H9 (cell line): ENCODE results near the gene CHCHD6. TPM values are rescaled to one million over a fixed set of nuclear protein-coding genes. Genes with fewer than 3 reads are reported as not detected.

Experiments used
- DNase-seq: peaks from one replicate; pipeline ENCODE4 v3.0.0-alpha.2; 2017
- H2AFZ ChIP-seq: one replicate; pipeline ENCODE4 v1.6.1; 2013; ENCODE audit warnings: mild to moderate bottlenecking, low read length, control low read depth, moderate library complexity
- H2AK5ac ChIP-seq: 2 replicates; pipeline ENCODE4 v1.6.1; 2013; ENCODE audit warnings: low read length, control low read depth, mixed read lengths; ENCODE audit not compliant: insufficient read length
- H2BK120ac ChIP-seq: one replicate; pipeline ENCODE4 v1.6.1; 2013; ENCODE audit warnings: low read depth, mild to moderate bottlenecking, low read length, control low read depth, inconsistent platforms; ENCODE audit not compliant: poor library complexity, severe bottlenecking
- H2BK12ac ChIP-seq: 2 replicates; pipeline ENCODE4 v1.6.1; 2013; ENCODE audit warnings: low read length, control low read depth, mixed read lengths, low read depth; ENCODE audit not compliant: insufficient read length
- H2BK15ac ChIP-seq: 2 replicates; pipeline ENCODE4 v1.6.1; 2013; ENCODE audit warnings: low read depth, low read length, control low read depth
- H2BK20ac ChIP-seq: one replicate; pipeline ENCODE4 v1.6.1; 2013; ENCODE audit warnings: low read depth, mild to moderate bottlenecking, low read length, control low read depth, inconsistent platforms; ENCODE audit not compliant: poor library complexity, severe bottlenecking
- H2BK5ac ChIP-seq: 2 replicates; pipeline ENCODE4 v1.6.1; 2013; ENCODE audit warnings: low read length, control low read depth, mixed read lengths; ENCODE audit not compliant: insufficient read length
- H3K14ac ChIP-seq: 2 replicates; pipeline ENCODE4 v1.6.1; 2013; ENCODE audit warnings: low read length, control low read depth; ENCODE audit not compliant: insufficient read depth
- H3K18ac ChIP-seq: 2 replicates; pipeline ENCODE4 v1.6.1; 2013; ENCODE audit warnings: low read depth, mild to moderate bottlenecking, mixed read lengths, low read length, control low read depth; ENCODE audit not compliant: insufficient read length
- H3K23ac ChIP-seq: 2 replicates; pipeline ENCODE4 v1.6.1; 2013; ENCODE audit warnings: low read length, control low read depth, mixed read lengths, low read depth; ENCODE audit not compliant: insufficient read length
- H3K23me2 ChIP-seq: 2 replicates; pipeline ENCODE4 v1.6.1; 2013; ENCODE audit warnings: low read depth, mild to moderate bottlenecking, mixed read lengths, low read length, control low read depth; ENCODE audit not compliant: insufficient read length, poor library complexity, severe bottlenecking
- H3K27ac ChIP-seq: 2 replicates; pipeline ENCODE4 v1.5.1; 2013; ENCODE audit warnings: low read length, control low read depth, mixed read lengths, low read depth; ENCODE audit not compliant: insufficient read length
- H3K27me3 ChIP-seq: 2 replicates; pipeline ENCODE4 v1.6.1; 2013; ENCODE audit warnings: low read length, control low read depth, inconsistent platforms; ENCODE audit not compliant: insufficient read depth
- H3K4ac ChIP-seq: 2 replicates; pipeline ENCODE4 v1.6.1; 2013; ENCODE audit warnings: low read depth, mild to moderate bottlenecking, control low read depth, inconsistent platforms, low read length, moderate library complexity
- H3K4me1 ChIP-seq: 2 replicates; pipeline ENCODE4 v1.6.1; 2013; ENCODE audit warnings: low read length, control low read depth, inconsistent platforms; ENCODE audit not compliant: insufficient read depth
- H3K4me2 ChIP-seq: 2 replicates; pipeline ENCODE4 v1.6.1; 2013; ENCODE audit warnings: low read length, control low read depth, mixed read lengths; ENCODE audit not compliant: insufficient read length, insufficient read depth
- H3K56ac ChIP-seq: 2 replicates; pipeline ENCODE4 v1.6.1; 2013; ENCODE audit warnings: low read depth, mild to moderate bottlenecking, mixed read lengths, low read length, control low read depth; ENCODE audit not compliant: insufficient read length
- H3K79me1 ChIP-seq: 2 replicates; pipeline ENCODE4 v1.6.1; 2013; ENCODE audit warnings: low read depth, mild to moderate bottlenecking, moderate library complexity, low read length, control low read depth, inconsistent platforms; ENCODE audit not compliant: insufficient read depth, poor library complexity, severe bottlenecking
- H3K79me2 ChIP-seq: 2 replicates; pipeline ENCODE4 v1.6.1; 2013; ENCODE audit warnings: low read length, control low read depth, inconsistent platforms; ENCODE audit not compliant: insufficient read depth
- H3K9ac ChIP-seq: 2 replicates; pipeline ENCODE4 v1.6.1; 2013; ENCODE audit warnings: low read length, control low read depth, mixed read lengths; ENCODE audit not compliant: insufficient read length; ENCODE audit errors: extremely low read depth
- H3K9me3 ChIP-seq: one replicate; pipeline ENCODE4 v1.6.1; 2013; ENCODE audit warnings: low read depth, low read length, inconsistent platforms; ENCODE audit not compliant: control insufficient read depth
- H3T11ph ChIP-seq: one replicate; pipeline ENCODE4 v1.6.1; 2013; ENCODE audit warnings: mild to moderate bottlenecking, low read length, control low read depth, inconsistent platforms
- H4K20me1 ChIP-seq: one replicate; pipeline ENCODE4 v1.6.1; 2013; ENCODE audit not compliant: control insufficient read depth, insufficient read length, insufficient read depth
- H4K5ac ChIP-seq: 2 replicates; pipeline ENCODE4 v1.6.1; 2013; ENCODE audit warnings: low read depth, mild to moderate bottlenecking, mixed read lengths, low read length, control low read depth; ENCODE audit not compliant: insufficient read length
- H4K8ac ChIP-seq: replicated peaks from 2 replicates; pipeline ENCODE4 v1.6.1; 2013; ENCODE audit warnings: low read length, control low read depth, mixed read lengths, low read depth; ENCODE audit not compliant: insufficient read length
- H4K91ac ChIP-seq: 2 replicates; pipeline ENCODE4 v1.6.1; 2013; ENCODE audit warnings: low read depth, mild to moderate bottlenecking, moderate library complexity, mixed read lengths, low read length, control low read depth; ENCODE audit not compliant: insufficient read length
- H3K27ac Mint-ChIP-seq, 3 experiments: 2 replicates in 2 of 3; 3 replicates in 1 of 3; pipeline ENCODE4 v1.8.0; 2020 to 2021; ENCODE audit warnings: mixed read lengths in 3 of 3, mild to moderate bottlenecking in 1 of 3, moderate library complexity in 1 of 3
- H3K27me3 Mint-ChIP-seq: 2 replicates; pipeline ENCODE4 v1.8.0; 2021; ENCODE audit warnings: low read depth, mild to moderate bottlenecking, moderate library complexity, mixed read lengths
- H3K36me3 Mint-ChIP-seq, 3 experiments: 2 replicates in 2 of 3; 3 replicates in 1 of 3; pipeline ENCODE4 v1.8.0; 2020 to 2021; ENCODE audit warnings: low read depth in 3 of 3, mixed read lengths in 3 of 3; ENCODE audit not compliant: insufficient read depth in 1 of 3
- H3K4me1 Mint-ChIP-seq, 2 experiments: 2 replicates each; pipeline ENCODE4 v1.8.0; 2020; ENCODE audit warnings: mixed read lengths in 2 of 2
- H3K4me3 Mint-ChIP-seq, 2 experiments: 2 replicates in 1 of 2; 3 replicates in 1 of 2; pipeline ENCODE4 v1.8.0; 2020 to 2021; ENCODE audit warnings: mild to moderate bottlenecking in 2 of 2, mixed read lengths in 2 of 2, moderate library complexity in 1 of 2
- H3K9me3 Mint-ChIP-seq, 2 experiments: 2 replicates in 1 of 2; 3 replicates in 1 of 2; pipeline ENCODE4 v1.8.0; 2020; ENCODE audit warnings: mild to moderate bottlenecking in 2 of 2, mixed read lengths in 2 of 2, moderate library complexity in 1 of 2
- CTCF ChIP-seq: fragments of 200-600 bp; sonication (generic); conservative IDR thresholded peaks from 3 replicates; pipeline ENCODE4 v1.8.0; 2021; ENCODE audit warnings: antibody characterized with exemption, mild to moderate bottlenecking
- WGBS: extraction: QIAGEN DNeasy Blood & Tissue Kit; methylation state at CpG from one replicate; pipeline ENCODE4 v1.1.7; 2013; ENCODE audit warnings: missing lambda C conversion rate, low lambda C conversion rate, mixed read lengths; ENCODE audit not compliant: insufficient read length; ENCODE audit errors: extremely low coverage; 5-methylcytosine and 5-hydroxymethylcytosine counted together
- total RNA-seq: library from RNA; stranded (reverse); gene quantifications from 2 replicates; pipeline ENCODE4 v1.2.1, GENCODE V29; 2021

CHCHD6 gene
- total RNA-seq, 1 experiment from 2014 or later = 34.2 TPM

- no peak overlapping the region for H3K14ac ChIP-seq
- H3K18ac ChIP-seq = no peak overlapping the region
- H3K56ac ChIP-seq = no peak overlapping the region
- H2BK15ac ChIP-seq = no peak overlapping the region
- H3K36me3 Mint-ChIP-seq = peaks cover 0 to 8% (median 7%) of the 10 kb centered on the region in 3 experiments; a peak in 4 of 7 replicates
- H4K91ac ChIP-seq = no peak overlapping the region
- H3K4me2 ChIP-seq = no peak overlapping the region
- no peak overlapping the region for H2BK120ac ChIP-seq
- H3K27me3 Mint-ChIP-seq = no peaks in the 10 kb centered on the region
- H3K9me3 Mint-ChIP-seq = no peaks in the 10 kb centered on the region
- H3K27me3 ChIP-seq = no peaks in the 10 kb centered on the region
- no peak overlapping the region for H2BK20ac ChIP-seq
- H3T11ph ChIP-seq = no peak overlapping the region
- H3K4ac ChIP-seq = no peak overlapping the region
- H2AFZ ChIP-seq = no peak overlapping the region
- H3K79me1 ChIP-seq = no peaks in the 10 kb centered on the region
- no peak overlapping the region for H2BK12ac ChIP-seq
- H4K20me1 ChIP-seq = no peaks in the 10 kb centered on the region
- no peak overlapping the region for H4K8ac ChIP-seq
- H3K9me3 ChIP-seq = no peaks in the 10 kb centered on the region
- no peak overlapping the region for H3K27ac ChIP-seq
- no peak for TF ChIP-seq CTCF
- whole genome bisulfite sequencing = no CpG with 5 or more reads among the region's 8 CpGs
- no peak overlapping the region for H3K23ac ChIP-seq
- no peak overlapping the region for H2BK5ac ChIP-seq
- H3K4me1 Mint-ChIP-seq = peaks cover 34 to 39% of the 10 kb centered on the region in 2 experiments
- H3K79me2 ChIP-seq = peaks cover 1% of the 10 kb centered on the region; the same call in 1 of the 2 replicates
- H3K23me2 ChIP-seq = no peaks in the 10 kb centered on the region
- no peak overlapping the region for H3K9ac ChIP-seq
- no peak overlapping the region for H3K4me3 Mint-ChIP-seq
- H4K5ac ChIP-seq = no peak overlapping the region
- H3K4me1 ChIP-seq = peaks cover 5% of the 10 kb centered on the region; the same call in 1 of the 2 replicates
- H2AK5ac ChIP-seq = no peak overlapping the region
- no peak overlapping the region; a peak in 1 of 7 replicates for H3K27ac Mint-ChIP-seq
- no peak for DNase-seq
These were observed 46.1 kb downstream of the CHCHD6 start for GRCh38 chr3:126749931-126750755.
